KMS-11 (cell line): ENCODE data around the gene RNF41.

Experiments used
- H2AFZ ChIP-seq: fragments of 200-600 bp; sonication (generic); 2 replicates; pipeline ENCODE4 v1.6.1; 2016; ENCODE audit warnings: antibody characterized with exemption, mixed run types, low read depth
- H3K27ac ChIP-seq: fragments of 200-600 bp; sonication (generic); 2 replicates; pipeline ENCODE4 v1.6.1; 2016; ENCODE audit warnings: mild to moderate bottlenecking, mixed run types
- H3K27me3 ChIP-seq: fragments of 200-600 bp; sonication (generic); 2 replicates; pipeline ENCODE4 v1.6.1; 2017; ENCODE audit warnings: mild to moderate bottlenecking, low read depth, mixed run types, moderate library complexity; ENCODE audit not compliant: insufficient read depth
- H3K36me3 ChIP-seq: fragments of 200-600 bp; sonication (generic); 2 replicates; pipeline ENCODE4 v1.6.1; 2017; ENCODE audit warnings: mild to moderate bottlenecking, mixed run types; ENCODE audit not compliant: insufficient read depth
- H3K4me1 ChIP-seq: fragments of 200-600 bp; sonication (generic); 2 replicates; pipeline ENCODE4 v1.6.1; 2016; ENCODE audit warnings: mild to moderate bottlenecking, low read depth, mixed run types; ENCODE audit not compliant: poor library complexity, severe bottlenecking
- H3K4me2 ChIP-seq: fragments of 200-600 bp; sonication (generic); 2 replicates; pipeline ENCODE4 v1.7.0; 2016; ENCODE audit warnings: mild to moderate bottlenecking, mixed run types
- H3K4me3 ChIP-seq: fragments of 200-600 bp; sonication (generic); IDR thresholded peaks from 2 replicates; pipeline ENCODE4 v1.6.1; 2017; ENCODE audit warnings: low read depth, low read length, mixed read lengths; ENCODE audit not compliant: insufficient read depth
- H3K79me2 ChIP-seq: fragments of 200-600 bp; sonication (generic); 2 replicates; pipeline ENCODE4 v1.6.1; 2016; ENCODE audit warnings: low read depth, mixed run types; ENCODE audit not compliant: insufficient read depth
- H3K9ac ChIP-seq: fragments of 200-600 bp; sonication (generic); 2 replicates; pipeline ENCODE4 v1.6.1; 2016; ENCODE audit warnings: mild to moderate bottlenecking, mixed run types
- H4K20me1 ChIP-seq: fragments of 200-600 bp; sonication (generic); 2 replicates; pipeline ENCODE4 v1.6.1; 2016; ENCODE audit warnings: mild to moderate bottlenecking, mixed run types; ENCODE audit not compliant: insufficient read depth
- TF ChIP-seq, protein P1 (sequence below): fragments of 200-600 bp; sonication (generic); conservative IDR thresholded peaks from 2 replicates; pipeline ENCODE4 v1.6.1; 2017; ENCODE audit warnings: low read depth, mild to moderate bottlenecking, antibody characterized with exemption, low read length, moderate library complexity, mixed read lengths

The RNF41 gene

DNA sequence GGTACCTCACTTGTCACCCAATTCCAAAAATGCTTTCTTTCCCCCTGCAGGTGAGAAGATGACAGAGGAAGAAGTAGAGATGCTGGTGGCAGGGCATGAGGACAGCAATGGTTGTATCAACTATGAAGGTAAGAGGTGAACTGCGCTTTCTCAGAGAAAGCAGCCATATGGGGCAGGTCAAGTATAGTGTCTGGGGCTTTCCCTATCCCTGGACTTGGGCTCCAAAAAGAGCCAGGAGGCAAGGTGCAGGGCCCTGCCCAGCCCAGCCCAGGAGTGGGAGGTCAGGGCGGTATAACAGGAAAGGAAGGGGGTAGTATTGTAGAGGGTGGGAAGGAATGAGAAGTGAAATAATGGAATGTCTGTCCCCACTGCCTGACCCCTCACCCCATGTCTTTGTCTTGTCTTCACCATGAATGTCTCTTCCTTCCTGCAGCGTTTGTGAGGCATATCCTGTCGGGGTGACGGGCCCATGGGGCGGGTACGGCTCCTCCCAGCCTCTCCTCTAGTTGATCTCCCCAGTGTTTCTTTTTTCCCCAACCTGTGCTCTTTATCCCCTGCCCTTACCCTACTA, 61.4 kb downstream of the RNF41 start:
- no peaks in the 10 kb centered on the region for H4K20me1 ChIP-seq
- no peak overlapping the region for H3K4me3 ChIP-seq
- TF ChIP-seq, protein P1, sequence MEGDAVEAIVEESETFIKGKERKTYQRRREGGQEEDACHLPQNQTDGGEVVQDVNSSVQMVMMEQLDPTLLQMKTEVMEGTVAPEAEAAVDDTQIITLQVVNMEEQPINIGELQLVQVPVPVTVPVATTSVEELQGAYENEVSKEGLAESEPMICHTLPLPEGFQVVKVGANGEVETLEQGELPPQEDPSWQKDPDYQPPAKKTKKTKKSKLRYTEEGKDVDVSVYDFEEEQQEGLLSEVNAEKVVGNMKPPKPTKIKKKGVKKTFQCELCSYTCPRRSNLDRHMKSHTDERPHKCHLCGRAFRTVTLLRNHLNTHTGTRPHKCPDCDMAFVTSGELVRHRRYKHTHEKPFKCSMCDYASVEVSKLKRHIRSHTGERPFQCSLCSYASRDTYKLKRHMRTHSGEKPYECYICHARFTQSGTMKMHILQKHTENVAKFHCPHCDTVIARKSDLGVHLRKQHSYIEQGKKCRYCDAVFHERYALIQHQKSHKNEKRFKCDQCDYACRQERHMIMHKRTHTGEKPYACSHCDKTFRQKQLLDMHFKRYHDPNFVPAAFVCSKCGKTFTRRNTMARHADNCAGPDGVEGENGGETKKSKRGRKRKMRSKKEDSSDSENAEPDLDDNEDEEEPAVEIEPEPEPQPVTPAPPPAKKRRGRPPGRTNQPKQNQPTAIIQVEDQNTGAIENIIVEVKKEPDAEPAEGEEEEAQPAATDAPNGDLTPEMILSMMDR: no peak
- H2AFZ ChIP-seq: no peak overlapping the region
- peaks cover 34% of the 10 kb centered on the region for H3K4me1 ChIP-seq
- H3K27ac ChIP-seq: no peak overlapping the region; the same call in 1 of the 2 replicates
- no peaks in the 10 kb centered on the region for H3K27me3 ChIP-seq
- H3K79me2 ChIP-seq: peaks cover 35% of the 10 kb centered on the region
- H3K9ac ChIP-seq: peak overlapping the region; percentile 82; the same call in 1 of the 2 replicates
- H3K36me3 ChIP-seq: peaks cover 31% of the 10 kb centered on the region; the same call in 1 of the 2 replicates
- peak overlapping the region; percentile 97 for H3K4me2 ChIP-seq

DNA sequence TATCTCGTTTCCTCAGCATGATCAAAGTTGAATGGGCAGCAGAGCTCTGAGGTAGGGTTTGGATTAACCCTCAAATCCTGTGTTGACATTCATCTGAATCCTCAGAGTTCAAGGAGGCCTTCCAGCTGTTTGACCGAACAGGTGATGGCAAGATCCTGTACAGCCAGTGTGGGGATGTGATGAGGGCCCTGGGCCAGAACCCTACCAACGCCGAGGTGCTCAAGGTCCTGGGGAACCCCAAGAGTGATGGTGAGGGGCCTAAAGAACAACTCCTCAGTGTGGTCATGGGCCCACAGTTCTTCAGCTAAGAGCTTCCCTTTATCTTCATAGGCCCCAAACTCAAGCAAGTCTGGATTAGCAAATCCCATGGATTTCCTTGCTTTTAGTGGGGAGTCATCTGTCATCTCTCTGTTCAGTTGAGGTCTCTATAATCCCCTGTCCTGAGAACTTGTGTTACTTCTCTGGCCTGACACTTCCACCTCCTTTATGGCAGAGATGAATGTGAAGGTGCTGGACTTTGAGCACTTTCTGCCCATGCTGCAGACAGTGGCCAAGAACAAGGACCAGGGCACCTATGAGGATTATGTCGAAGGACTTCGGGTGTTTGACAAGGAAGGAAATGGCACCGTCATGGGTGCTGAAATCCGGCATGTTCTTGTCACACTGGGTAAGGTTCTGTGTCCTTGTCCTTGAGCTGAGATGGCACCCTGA, 62.1 kb downstream of the RNF41 start:
- Histone ChIP-seq H3K79me2 (peaks cover 35% of the 10 kb centered on the region), H3K27me3 (no peaks in the 10 kb centered on the region), H2AFZ (no peak overlapping the region), H3K9ac (peak overlapping the region; percentile 82; the same call in 1 of the 2 replicates), H3K4me2 (peak overlapping the region; percentile 97), H3K36me3 (peaks cover 31% of the 10 kb centered on the region; the same call in 1 of the 2 replicates), H3K4me1 (peaks cover 34% of the 10 kb centered on the region), H4K20me1 (no peaks in the 10 kb centered on the region), H3K4me3 (peak overlapping the region; percentile 55), H3K27ac (peak overlapping the region; percentile 69; the same call in 1 of the 2 replicates)
- TF ChIP-seq, protein P1: no peak

DNA sequence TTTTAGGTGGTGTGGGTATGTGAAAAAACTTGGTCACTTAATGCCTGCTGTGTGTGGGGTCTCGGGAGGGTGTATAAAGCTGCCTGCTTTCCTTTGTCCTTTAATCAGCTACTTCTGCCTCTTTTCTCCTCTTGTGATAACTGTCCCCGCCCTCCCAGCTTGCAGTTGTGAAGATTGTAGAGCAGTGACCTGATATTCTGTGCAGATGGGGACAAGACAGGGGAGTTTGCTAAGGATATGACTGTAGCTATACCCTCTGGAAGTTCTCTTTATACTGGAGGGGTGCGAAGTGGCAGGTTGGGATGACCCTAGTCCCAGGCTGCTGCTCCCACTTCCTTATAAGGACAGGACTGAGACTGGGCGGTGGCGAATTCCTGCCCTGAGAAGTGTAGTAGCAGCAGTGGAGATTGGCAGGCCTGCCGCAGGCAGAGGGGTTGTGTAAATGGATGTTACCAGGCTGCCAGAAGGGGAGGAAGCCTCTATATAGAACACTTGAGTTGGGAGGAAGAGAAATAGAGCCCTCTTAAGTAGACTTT, 62.7 kb downstream of the RNF41 start:
- peak overlapping the region; percentile 69 for H3K27ac ChIP-seq
- no peak overlapping the region for H2AFZ ChIP-seq
- H3K79me2 ChIP-seq: peaks cover 35% of the 10 kb centered on the region
- H3K27me3 ChIP-seq: no peaks in the 10 kb centered on the region
- peak overlapping the region; percentile 97 for H3K4me2 ChIP-seq
- peaks cover 31% of the 10 kb centered on the region; the same call in 1 of the 2 replicates for H3K36me3 ChIP-seq
- H3K9ac ChIP-seq: peak overlapping the region; percentile 82
- TF ChIP-seq, protein P1: 0 out of 2 replicates have a peak, but pooled peaks have one; percentile 16
- H4K20me1 ChIP-seq: no peaks in the 10 kb centered on the region
- peaks cover 40% of the 10 kb centered on the region for H3K4me1 ChIP-seq
- H3K4me3 ChIP-seq: peak overlapping the region; percentile 92

DNA sequence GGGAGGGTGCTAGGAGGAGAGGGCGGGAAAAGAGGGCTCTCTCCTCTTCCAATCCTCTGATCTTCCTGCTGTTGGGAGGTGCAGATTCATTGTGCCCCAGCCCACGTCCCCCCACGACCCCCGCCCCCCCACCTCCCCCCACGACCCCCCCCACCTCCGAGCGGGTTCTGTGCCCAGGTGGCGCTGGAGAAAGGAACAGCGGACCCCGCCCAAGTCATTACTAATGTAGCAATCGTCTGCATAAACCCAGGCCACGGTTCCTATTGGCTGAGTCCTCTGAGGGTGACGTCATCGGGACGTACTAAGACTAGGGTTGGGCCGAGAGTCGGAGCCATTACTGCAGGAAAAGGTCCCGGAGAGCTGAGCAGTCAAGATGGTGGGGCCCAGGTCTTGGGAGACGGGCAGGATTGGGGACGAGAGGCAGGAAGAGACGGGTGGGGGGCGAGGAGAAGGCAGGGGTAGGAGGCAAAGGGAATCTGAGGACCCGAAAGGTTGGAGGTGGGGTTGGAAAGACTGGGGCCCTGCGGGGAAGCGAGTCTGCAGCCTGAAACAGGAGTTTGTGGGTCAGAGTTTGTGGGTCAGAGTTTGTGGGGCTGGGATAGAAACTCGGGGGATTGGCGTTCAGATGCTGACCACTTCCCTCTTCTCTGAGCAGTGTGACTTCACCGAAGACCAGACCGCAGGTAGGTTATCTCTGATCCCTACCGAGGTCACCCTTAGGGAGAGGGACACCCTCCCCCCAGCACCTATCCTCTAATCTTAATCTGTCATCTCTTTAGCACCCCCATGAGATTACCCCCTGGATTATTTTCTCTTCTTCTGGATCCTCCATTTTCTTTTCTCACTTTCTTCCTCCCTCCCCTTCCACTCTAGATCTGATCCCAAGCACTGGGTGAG, 63.4 kb downstream of the RNF41 start, which contains the start of gene MYL6:
Gene MYL6, plus strand, starts transcription at position 331 of the 897 bp plus-strand sequence. Its CDS starts 43 bp downstream, at position 374.
- TF ChIP-seq, protein P1: peak; percentile 32; the same call in 1 of the 2 replicates

More for the DNA sequence above, 63.4 kb downstream of the RNF41 start, which contains the start of gene MYL6:
- peaks cover 47% of the 10 kb centered on the region for H3K4me1 ChIP-seq
- peak within 1 kb of the TSS; percentile 97 for H3K4me2 ChIP-seq
- peaks cover 35% of the 10 kb centered on the region for H3K79me2 ChIP-seq
- no peaks in the 10 kb centered on the region for H4K20me1 ChIP-seq
- peak within 1 kb of the TSS; percentile 69 for H3K27ac ChIP-seq
- H2AFZ ChIP-seq: peak within 1 kb of the TSS; percentile 48
- peak within 1 kb of the TSS; percentile 92 for H3K4me3 ChIP-seq
- H3K36me3 ChIP-seq: peaks cover 29% of the 10 kb centered on the region; the same call in 1 of the 2 replicates
- no peaks in the 10 kb centered on the region for H3K27me3 ChIP-seq
- H3K9ac ChIP-seq: peak within 1 kb of the TSS; percentile 82
